IPS-18a (cell line): ENCODE data around the gene DOCK4.

Source experiments
- H3K27ac ChIP-seq: one replicate; pipeline ENCODE4 v1.5.1; 2013; ENCODE audit warnings: low read length
- H3K27me3 ChIP-seq: one replicate; pipeline ENCODE4 v1.6.1; 2013; ENCODE audit warnings: mild to moderate bottlenecking, low read length; ENCODE audit not compliant: control insufficient read depth, insufficient read depth
- H3K36me3 ChIP-seq: one replicate; pipeline ENCODE4 v1.6.1; 2013; ENCODE audit warnings: low read depth, low read length; ENCODE audit not compliant: control insufficient read depth
- H3K4me1 ChIP-seq: one replicate; pipeline ENCODE4 v1.6.1; 2013; ENCODE audit warnings: low read depth, low read length; ENCODE audit not compliant: control insufficient read depth
- H3K4me3 ChIP-seq: one replicate; pipeline ENCODE4 v1.5.1; 2013; ENCODE audit warnings: low read length
- H3K9ac ChIP-seq: one replicate; pipeline ENCODE4 v1.6.1; 2013; ENCODE audit warnings: mild to moderate bottlenecking, low read length, moderate library complexity
- H3K9me3 ChIP-seq: one replicate; pipeline ENCODE4 v1.6.1; 2013; ENCODE audit warnings: low read depth, low read length; ENCODE audit not compliant: control insufficient read depth

Gene DOCK4

GRCh38 chr7:111845853-111846252, 360.3 kb downstream of the DOCK4 start:
- Histone ChIP-seq H3K9me3 (no peaks in the 10 kb centered on the region), H3K27ac (no peak overlapping the region), H3K36me3 (peaks cover 2% of the 10 kb centered on the region), H3K9ac (no peak overlapping the region), H3K4me1 (no peaks in the 10 kb centered on the region), H3K4me3 (no peak overlapping the region), H3K27me3 (no peaks in the 10 kb centered on the region)

GRCh38 chr7:111844904-111845671, 361.1 kb downstream of the DOCK4 start:
- no peaks in the 10 kb centered on the region for H3K4me1 ChIP-seq
- H3K27ac ChIP-seq, result no peak overlapping the region
- H3K27me3 ChIP-seq, result no peaks in the 10 kb centered on the region
- no peak overlapping the region for H3K9ac ChIP-seq
- H3K36me3 ChIP-seq, result peaks cover 2% of the 10 kb centered on the region
- H3K9me3 ChIP-seq, result no peaks in the 10 kb centered on the region
- no peak overlapping the region for H3K4me3 ChIP-seq

GRCh38 chr7:111842491-111842890, 363.7 kb downstream of the DOCK4 start:
- peaks cover 2% of the 10 kb centered on the region for H3K36me3 ChIP-seq

GRCh38 chr7:111841596-111842205, 364.5 kb downstream of the DOCK4 start:
- Histone ChIP-seq H3K9me3 (no peaks in the 10 kb centered on the region), H3K9ac (no peak overlapping the region), H3K27ac (no peak overlapping the region), H3K4me1 (no peaks in the 10 kb centered on the region), H3K27me3 (no peaks in the 10 kb centered on the region), H3K36me3 (peaks cover 2% of the 10 kb centered on the region), H3K4me3 (no peak overlapping the region)

More at GRCh38 chr7:111842491-111842890, 363.7 kb downstream of the DOCK4 start:
- Histone ChIP-seq H3K9me3 (no peaks in the 10 kb centered on the region), H3K27ac (no peak overlapping the region), H3K4me1 (no peaks in the 10 kb centered on the region), H3K27me3 (no peaks in the 10 kb centered on the region), H3K9ac (no peak overlapping the region), H3K4me3 (no peak overlapping the region)

GRCh38 chr7:111840528-111840927, 365.7 kb downstream of the DOCK4 start:
- H3K27ac ChIP-seq, result no peak overlapping the region
- H3K9me3 ChIP-seq, result no peaks in the 10 kb centered on the region
- no peaks in the 10 kb centered on the region for H3K27me3 ChIP-seq
- H3K4me1 ChIP-seq, result no peaks in the 10 kb centered on the region
- no peak overlapping the region for H3K9ac ChIP-seq
- H3K4me3 ChIP-seq, result no peak overlapping the region
- peaks cover 2% of the 10 kb centered on the region for H3K36me3 ChIP-seq

GRCh38 chr7:111839261-111839660, 366.9 kb downstream of the DOCK4 start:
- H3K27me3 ChIP-seq, result no peaks in the 10 kb centered on the region
- no peak overlapping the region for H3K9ac ChIP-seq
- H3K4me3 ChIP-seq, result no peak overlapping the region
- no peak overlapping the region for H3K27ac ChIP-seq
- H3K4me1 ChIP-seq, result peaks cover 8% of the 10 kb centered on the region
- H3K36me3 ChIP-seq, result peaks cover under 1% of the 10 kb centered on the region
- H3K9me3 ChIP-seq, result no peaks in the 10 kb centered on the region

GRCh38 chr7:111836592-111836991, 369.6 kb downstream of the DOCK4 start:
- no peak overlapping the region for H3K4me3 ChIP-seq
- H3K9ac ChIP-seq, result no peak overlapping the region
- no peak overlapping the region for H3K27ac ChIP-seq
- no peaks in the 10 kb centered on the region for H3K9me3 ChIP-seq
- H3K27me3 ChIP-seq, result no peaks in the 10 kb centered on the region
- H3K36me3 ChIP-seq, result peaks cover 7% of the 10 kb centered on the region
- H3K4me1 ChIP-seq, result peaks cover 8% of the 10 kb centered on the region

GRCh38 chr7:111835066-111835465, 371.1 kb downstream of the DOCK4 start:
- no peak overlapping the region for H3K4me3 ChIP-seq
- H3K9me3 ChIP-seq, result no peaks in the 10 kb centered on the region
- no peak overlapping the region for H3K9ac ChIP-seq
- H3K4me1 ChIP-seq, result peaks cover 8% of the 10 kb centered on the region
- H3K36me3 ChIP-seq, result peaks cover 7% of the 10 kb centered on the region
- no peaks in the 10 kb centered on the region for H3K27me3 ChIP-seq
- H3K27ac ChIP-seq, result no peak overlapping the region

GRCh38 chr7:111834367-111834766, 371.8 kb downstream of the DOCK4 start:
- Histone ChIP-seq H3K9me3 (no peaks in the 10 kb centered on the region), H3K4me1 (peaks cover 8% of the 10 kb centered on the region), H3K27me3 (no peaks in the 10 kb centered on the region), H3K4me3 (no peak overlapping the region), H3K36me3 (peaks cover 7% of the 10 kb centered on the region), H3K27ac (no peak overlapping the region), H3K9ac (no peak overlapping the region)

GRCh38 chr7:111833466-111833865, 372.7 kb downstream of the DOCK4 start:
- Histone ChIP-seq H3K27ac (no peak overlapping the region), H3K9ac (no peak overlapping the region)

GRCh38 chr7:111832174-111832573, 374.0 kb downstream of the DOCK4 start:
- no peak overlapping the region for H3K4me3 ChIP-seq
- no peaks in the 10 kb centered on the region for H3K27me3 ChIP-seq
- no peak overlapping the region for H3K27ac ChIP-seq
- H3K36me3 ChIP-seq, result peaks cover 7% of the 10 kb centered on the region
- peaks cover 8% of the 10 kb centered on the region for H3K4me1 ChIP-seq
- H3K9me3 ChIP-seq, result no peaks in the 10 kb centered on the region
- no peak overlapping the region for H3K9ac ChIP-seq

More at GRCh38 chr7:111833466-111833865, 372.7 kb downstream of the DOCK4 start:
- Histone ChIP-seq H3K4me3 (no peak overlapping the region), H3K36me3 (peaks cover 7% of the 10 kb centered on the region), H3K4me1 (peaks cover 8% of the 10 kb centered on the region), H3K9me3 (no peaks in the 10 kb centered on the region), H3K27me3 (no peaks in the 10 kb centered on the region)

- H3K4me3 ChIP-seq, result no peak overlapping the region
- H3K9ac ChIP-seq, result no peak overlapping the region
- H3K9me3 ChIP-seq, result no peaks in the 10 kb centered on the region
- no peak overlapping the region for H3K27ac ChIP-seq
- H3K4me1 ChIP-seq, result no peaks in the 10 kb centered on the region
- H3K36me3 ChIP-seq, result peaks cover 6% of the 10 kb centered on the region
- H3K27me3 ChIP-seq, result no peaks in the 10 kb centered on the region
Observed at GRCh38 chr7:111829221-111829620, 377.0 kb downstream of the DOCK4 start.
